ENCODE data around the gene TNPO1. TPM values are rescaled to one million over a fixed set of nuclear protein-coding genes. Genes with fewer than 3 reads are reported as not detected.
"Not testable (repeated sequence)": the region's sequence is repeated elsewhere in the genome, so short reads cannot be mapped to it uniquely, and the experiment has no call there.

The TNPO1 gene
- total RNA-seq, 4 donors from 2014 or later, result 81.2 to 131 (median 116) TPM

- H3K4me3 ChIP-seq, result no peak overlapping the region
- 93% methylated on average over 5 of the region's 33 CpGs; no CpG with 5 or more reads in 1 of the 2 donors for WGBS, 2 donors (ENCODE audit: low coverage in 1 of 2)
- no peaks in the 10 kb centered on the region for H3K9me3 ChIP-seq
- ATAC-seq, result no peak
- H3K27me3 ChIP-seq, result no peaks in the 10 kb centered on the region
- no peak for TF ChIP-seq EP300 (IDR thresholded peaks at IDR 0.05)
- TF ChIP-seq POLR2AphosphoS5 (IDR thresholded peaks at IDR 0.05), result no peak
- TF ChIP-seq POLR2A (IDR thresholded peaks at IDR 0.05), result no peak
- TF ChIP-seq CTCF (IDR thresholded peaks at IDR 0.05), result no peak
- no peaks in the 10 kb centered on the region for H3K36me3 ChIP-seq
- no peak overlapping the region for H3K27ac ChIP-seq
- no peaks in the 10 kb centered on the region for H3K4me1 ChIP-seq
Observed at GRCh38 chr5:72925336-72926010, 109.0 kb downstream of the TNPO1 start.

GRCh38 chr5:72932686-72933085 is 116.2 kb downstream of the TNPO1 start:
- H3K4me3 ChIP-seq, H3K9me3 ChIP-seq: not testable (repeated sequence)

GRCh38 chr5:72934953-72935725 is 118.7 kb downstream of the TNPO1 start:
- H3K27ac ChIP-seq, H3K9me3 ChIP-seq, H3K4me3 ChIP-seq, H3K36me3 ChIP-seq, H3K27me3 ChIP-seq, ATAC-seq: not testable (repeated sequence)
- peaks cover 0 to 15% (median 0%) of the 10 kb centered on the region in 3 donors for H3K4me1 ChIP-seq
- WGBS, 2 donors (ENCODE audit: low coverage in 1 of 2), result no CpG with 5 or more reads among the region's 32 CpGs

More at GRCh38 chr5:72932686-72933085, 116.2 kb downstream of the TNPO1 start:
- not testable (repeated sequence) for H3K27me3 ChIP-seq, H3K36me3 ChIP-seq, H3K27ac ChIP-seq, ATAC-seq
- peaks cover 0 to 11% (median 0%) of the 10 kb centered on the region in 3 donors for H3K4me1 ChIP-seq
- WGBS, 2 donors (ENCODE audit: low coverage in 1 of 2), result 100% methylated on average over 2 of the region's 2 CpGs; no CpG with 5 or more reads in 1 of the 2 donors

GRCh38 chr5:72936893-72937292 is 120.4 kb downstream of the TNPO1 start:
- Histone ChIP-seq H3K9me3 (peaks cover 0 to 7% (median 0%) of the 10 kb centered on the region in 3 donors), H3K4me3 (no peak overlapping the region), H3K27ac (no peak overlapping the region), H3K27me3 (peaks cover 6% of the 10 kb centered on the region), H3K4me1 (peaks cover 0 to 15% (median 0%) of the 10 kb centered on the region in 3 donors), H3K36me3 (no peaks in the 10 kb centered on the region)
- ATAC-seq, result no peak
- TF ChIP-seq POLR2A (IDR thresholded peaks at IDR 0.05) (no peak), CTCF (IDR thresholded peaks at IDR 0.05) (no peak), EP300 (IDR thresholded peaks at IDR 0.05) (no peak), POLR2AphosphoS5 (IDR thresholded peaks at IDR 0.05) (no peak)
- 77% methylated on average over 4 of the region's 4 CpGs; no CpG with 5 or more reads in 1 of the 2 donors for WGBS, 2 donors (ENCODE audit: low coverage in 1 of 2)

- Histone ChIP-seq H3K36me3 (no peaks in the 10 kb centered on the region), H3K4me3 (no peak overlapping the region), H3K4me1 (peaks cover 0 to 15% (median 0%) of the 10 kb centered on the region in 3 donors), H3K27ac (peak overlapping the region in 1 of 4 donors; percentile 16), H3K27me3 (peaks cover 6% of the 10 kb centered on the region), H3K9me3 (peaks cover 0 to 7% (median 0%) of the 10 kb centered on the region in 3 donors)
- TF ChIP-seq CTCF (IDR thresholded peaks at IDR 0.05) (no peak), POLR2A (IDR thresholded peaks at IDR 0.05) (no peak), EP300 (IDR thresholded peaks at IDR 0.05) (no peak), POLR2AphosphoS5 (IDR thresholded peaks at IDR 0.05) (no peak)
- WGBS, 2 donors (ENCODE audit: low coverage in 1 of 2), result 75 to 100% methylated on average over 2 to 3 of the region's 3 CpGs
- no peak for ATAC-seq
Observed at GRCh38 chr5:72937517-72938061, 121.1 kb downstream of the TNPO1 start.
